Astrocyte (in vitro differentiated cells and primary cell): ENCODE measurements around the gene LIM2. TPM values are rescaled to one million over a fixed set of nuclear protein-coding genes. Genes with fewer than 3 reads are reported as not detected.

Source experiments
- DNase-seq: peaks from one replicate; pipeline ENCODE4 v3.0.0-alpha.2; 2010; ENCODE audit warnings: low read depth
- FAIRE-seq: peaks from 2 replicates; lab custom pipeline; 2011; peaks lifted over from hg19 to GRCh38; lab: Jason Lieb, UNC
- H2AFZ ChIP-seq: 2 replicates; pipeline ENCODE4 v1.6.0; 2012; ENCODE audit warnings: low read depth, low read length, inconsistent platforms
- H3K27ac ChIP-seq: 2 replicates; pipeline ENCODE4 v1.5.1; 2011; ENCODE audit warnings: low read depth, low read length, inconsistent platforms
- H3K27me3 ChIP-seq: 2 replicates; pipeline ENCODE4 v1.6.0; 2011; ENCODE audit warnings: low read length, inconsistent platforms; ENCODE audit not compliant: insufficient read depth
- H3K36me3 ChIP-seq: 2 replicates; pipeline ENCODE4 v1.5.1; 2011; ENCODE audit warnings: low read length, inconsistent platforms; ENCODE audit not compliant: insufficient read depth
- H3K4me1 ChIP-seq: 2 replicates; pipeline ENCODE4 v1.5.1; 2011; ENCODE audit warnings: low read length, inconsistent platforms; ENCODE audit not compliant: insufficient read depth
- H3K4me2 ChIP-seq: 2 replicates; pipeline ENCODE4 v1.6.0; 2012; ENCODE audit warnings: low read length, inconsistent platforms
- H3K4me3 ChIP-seq: 2 replicates; pipeline ENCODE4 v1.5.1; 2011; ENCODE audit warnings: low read depth, mild to moderate bottlenecking, low read length, inconsistent platforms; ENCODE audit not compliant: insufficient read depth
- H3K79me2 ChIP-seq: 2 replicates; pipeline ENCODE4 v1.6.0; 2012; ENCODE audit warnings: mild to moderate bottlenecking, low read length, inconsistent platforms; ENCODE audit not compliant: insufficient read depth
- H3K9ac ChIP-seq: 2 replicates; pipeline ENCODE4 v1.6.0; 2012; ENCODE audit warnings: mild to moderate bottlenecking, low read length, inconsistent platforms
- H3K9me3 ChIP-seq: 2 replicates; pipeline ENCODE4 v1.5.1; 2012; ENCODE audit warnings: low read depth, mild to moderate bottlenecking, low read length, inconsistent platforms; ENCODE audit not compliant: insufficient read depth
- H4K20me1 ChIP-seq: 2 replicates; pipeline ENCODE4 v1.6.0; 2012; ENCODE audit warnings: low read length, inconsistent platforms; ENCODE audit not compliant: insufficient read depth
- H3K27ac Mint-ChIP-seq: one replicate; pipeline ENCODE4 v1.8.0; 2021; ENCODE audit warnings: mild to moderate bottlenecking, mixed read lengths; ENCODE audit not compliant: unreplicated experiment
- H3K27me3 Mint-ChIP-seq: one replicate; pipeline ENCODE4 v1.8.0; 2021; ENCODE audit warnings: low read depth, mixed read lengths; ENCODE audit not compliant: unreplicated experiment
- H3K36me3 Mint-ChIP-seq: one replicate; pipeline ENCODE4 v1.8.0; 2021; ENCODE audit warnings: low read depth, mixed read lengths; ENCODE audit not compliant: unreplicated experiment
- H3K4me1 Mint-ChIP-seq: one replicate; pipeline ENCODE4 v1.8.0; 2021; ENCODE audit warnings: low read depth, mixed read lengths; ENCODE audit not compliant: unreplicated experiment
- H3K4me3 Mint-ChIP-seq: one replicate; pipeline ENCODE4 v1.8.0; 2021; ENCODE audit warnings: mild to moderate bottlenecking, moderate library complexity, mixed read lengths; ENCODE audit not compliant: unreplicated experiment
- H3K9me3 Mint-ChIP-seq: one replicate; pipeline ENCODE4 v1.8.0; 2021; ENCODE audit warnings: mild to moderate bottlenecking, mixed read lengths; ENCODE audit not compliant: unreplicated experiment
- EZH2 ChIP-seq: IDR thresholded peaks from 2 replicates; pipeline ENCODE4 v1.6.1; 2012; ENCODE audit warnings: mild to moderate bottlenecking, low read length, inconsistent platforms; ENCODE audit not compliant: insufficient read depth
- total RNA-seq: library from RNA; stranded (reverse); gene quantifications from 2 replicates; pipeline ENCODE4 v1.2.1, GENCODE V29; 2021
- TF ChIP-seq, protein P1 (sequence below): IDR thresholded peaks from 2 replicates; pipeline ENCODE4 v1.5.1; 2011; ENCODE audit warnings: low read depth, mild to moderate bottlenecking, inconsistent platforms, low read length, moderate library complexity; ENCODE audit not compliant: insufficient read depth

The LIM2 gene
- total RNA-seq, 1 donor from 2014 or later = not detected

DNA sequence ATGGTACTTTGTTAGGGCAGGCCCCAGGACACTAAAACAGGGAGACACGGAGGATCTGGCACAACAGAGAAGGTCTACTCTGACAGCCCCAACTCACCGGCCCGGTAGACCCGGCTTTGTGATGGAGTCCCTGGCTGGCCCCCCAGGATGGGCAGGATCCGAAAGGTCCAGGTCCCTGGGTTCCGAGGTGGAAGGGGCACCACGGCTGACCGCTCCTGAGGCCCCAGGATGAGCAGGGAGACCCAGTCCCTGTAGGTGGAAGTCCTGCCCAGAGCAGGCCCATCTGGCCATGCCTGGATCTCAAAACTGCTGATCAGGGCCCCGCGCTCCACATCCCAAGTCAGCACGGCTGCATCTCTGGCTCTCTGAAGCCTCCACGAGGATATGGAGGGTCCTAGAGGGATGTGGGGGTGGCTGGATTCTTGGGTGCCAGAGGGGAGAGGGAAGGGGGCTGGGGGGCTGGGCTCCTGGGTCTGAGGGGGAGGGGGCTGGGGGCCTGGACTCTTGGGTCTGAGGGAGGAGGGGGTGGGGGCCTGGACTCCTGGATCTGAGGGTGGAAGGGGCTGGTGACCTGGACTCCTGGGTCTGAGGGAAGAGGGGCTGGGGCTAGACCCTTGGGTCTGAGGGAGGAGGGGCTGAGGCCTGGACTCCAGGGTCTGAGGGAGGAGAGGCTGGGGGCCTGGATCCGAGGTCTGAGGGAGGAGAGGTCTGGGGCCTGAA lies 50.5 kb downstream of the LIM2 start:
- Histone ChIP-seq H3K79me2 (no peaks in the 10 kb centered on the region), H3K27ac (no peak overlapping the region), H3K9me3 (no peaks in the 10 kb centered on the region), H3K27me3 (no peaks in the 10 kb centered on the region), H3K4me2 (no peak overlapping the region), H3K4me1 (peaks cover 3% of the 10 kb centered on the region), H4K20me1 (no peaks in the 10 kb centered on the region), H2AFZ (no peak overlapping the region), H3K36me3 (no peaks in the 10 kb centered on the region), H3K9ac (no peak overlapping the region), H3K4me3 (no peak overlapping the region)
- Mint-ChIP-seq H3K9me3 (no peaks in the 10 kb centered on the region), H3K27ac (no peak overlapping the region), H3K4me1 (no peaks in the 10 kb centered on the region), H3K4me3 (no peak overlapping the region), H3K36me3 (peaks cover 10% of the 10 kb centered on the region), H3K27me3 (peaks cover 9% of the 10 kb centered on the region)
- TF ChIP-seq, protein P1, sequence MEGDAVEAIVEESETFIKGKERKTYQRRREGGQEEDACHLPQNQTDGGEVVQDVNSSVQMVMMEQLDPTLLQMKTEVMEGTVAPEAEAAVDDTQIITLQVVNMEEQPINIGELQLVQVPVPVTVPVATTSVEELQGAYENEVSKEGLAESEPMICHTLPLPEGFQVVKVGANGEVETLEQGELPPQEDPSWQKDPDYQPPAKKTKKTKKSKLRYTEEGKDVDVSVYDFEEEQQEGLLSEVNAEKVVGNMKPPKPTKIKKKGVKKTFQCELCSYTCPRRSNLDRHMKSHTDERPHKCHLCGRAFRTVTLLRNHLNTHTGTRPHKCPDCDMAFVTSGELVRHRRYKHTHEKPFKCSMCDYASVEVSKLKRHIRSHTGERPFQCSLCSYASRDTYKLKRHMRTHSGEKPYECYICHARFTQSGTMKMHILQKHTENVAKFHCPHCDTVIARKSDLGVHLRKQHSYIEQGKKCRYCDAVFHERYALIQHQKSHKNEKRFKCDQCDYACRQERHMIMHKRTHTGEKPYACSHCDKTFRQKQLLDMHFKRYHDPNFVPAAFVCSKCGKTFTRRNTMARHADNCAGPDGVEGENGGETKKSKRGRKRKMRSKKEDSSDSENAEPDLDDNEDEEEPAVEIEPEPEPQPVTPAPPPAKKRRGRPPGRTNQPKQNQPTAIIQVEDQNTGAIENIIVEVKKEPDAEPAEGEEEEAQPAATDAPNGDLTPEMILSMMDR = no peak
- TF ChIP-seq EZH2 = no peak
- DNase-seq (no peak), FAIRE-seq (no peak)

DNA sequence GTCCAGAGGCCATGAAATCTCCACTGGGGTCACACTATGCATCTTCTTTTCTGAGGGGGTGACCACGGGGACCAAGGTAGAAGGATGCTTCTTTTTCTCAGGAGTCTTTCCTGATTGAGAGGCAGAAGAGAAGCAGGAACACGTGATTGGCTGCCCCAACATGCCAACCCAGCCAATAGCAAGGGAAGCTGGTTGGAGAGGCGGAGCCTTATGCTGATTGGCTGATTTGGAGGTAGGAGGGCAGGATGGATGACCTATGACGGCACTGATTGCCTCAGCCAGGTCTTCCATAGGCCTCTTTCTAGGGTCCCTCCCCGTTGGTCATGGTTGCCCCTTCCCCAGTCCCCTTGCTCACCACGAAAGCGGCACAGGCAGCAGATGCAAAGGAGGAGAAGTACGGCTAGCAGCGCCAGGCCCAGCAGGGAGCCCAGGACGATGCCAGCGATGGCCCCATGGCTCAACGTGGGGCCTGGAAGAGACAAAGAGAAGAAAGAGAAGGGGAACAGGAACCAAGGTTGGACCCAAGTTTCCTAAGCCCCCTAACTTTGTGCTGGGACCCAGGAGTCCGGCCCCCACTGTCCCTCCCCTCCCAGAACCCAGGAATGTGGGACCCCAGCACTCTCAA lies 53.8 kb downstream of the LIM2 start:
- Histone ChIP-seq H3K36me3 (no peaks in the 10 kb centered on the region), H3K9ac (no peak overlapping the region), H3K27ac (no peak overlapping the region), H3K4me2 (no peak overlapping the region), H4K20me1 (no peaks in the 10 kb centered on the region), H3K27me3 (no peaks in the 10 kb centered on the region), H3K4me1 (no peaks in the 10 kb centered on the region), H3K9me3 (no peaks in the 10 kb centered on the region), H3K79me2 (no peaks in the 10 kb centered on the region), H3K4me3 (no peak overlapping the region), H2AFZ (no peak overlapping the region)
- TF ChIP-seq, protein P1 = no peak
- TF ChIP-seq EZH2 = no peak
- peaks cover 2% of the 10 kb centered on the region for H3K9me3 Mint-ChIP-seq
- H3K36me3 Mint-ChIP-seq = peaks cover 19% of the 10 kb centered on the region
- no peak for FAIRE-seq
- H3K4me3 Mint-ChIP-seq = no peak overlapping the region
- H3K27ac Mint-ChIP-seq = no peak overlapping the region
- no peaks in the 10 kb centered on the region for H3K4me1 Mint-ChIP-seq
- H3K27me3 Mint-ChIP-seq = no peaks in the 10 kb centered on the region
- no peak for DNase-seq

DNA sequence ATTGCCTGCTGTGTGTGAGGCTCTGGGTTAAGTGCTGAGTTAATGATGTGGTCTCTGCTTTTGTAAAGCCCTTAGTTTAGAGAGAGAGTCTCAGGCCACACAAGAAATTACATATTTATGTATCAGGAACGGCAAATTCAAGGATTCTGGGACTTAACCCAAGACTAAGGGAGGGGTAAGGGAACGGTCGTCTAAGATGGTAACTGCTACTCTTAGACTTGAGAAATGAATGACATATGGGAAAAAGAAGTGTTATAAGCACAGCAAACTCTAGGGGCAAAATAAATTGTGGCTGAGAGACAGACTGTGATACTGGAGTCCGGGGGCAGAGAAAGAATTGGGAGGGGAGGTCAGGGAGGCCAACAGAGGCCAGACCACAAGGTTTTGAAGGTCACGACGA lies 56.1 kb downstream of the LIM2 start:
- TF ChIP-seq EZH2 = no peak
- TF ChIP-seq, protein P1 = no peak
- Histone ChIP-seq H3K27ac (no peak overlapping the region), H3K4me3 (no peak overlapping the region), H3K9ac (no peak overlapping the region), H3K36me3 (no peaks in the 10 kb centered on the region), H3K4me1 (no peaks in the 10 kb centered on the region), H3K27me3 (no peaks in the 10 kb centered on the region), H4K20me1 (no peaks in the 10 kb centered on the region), H3K79me2 (no peaks in the 10 kb centered on the region), H3K4me2 (no peak overlapping the region), H3K9me3 (no peaks in the 10 kb centered on the region), H2AFZ (no peak overlapping the region)
- FAIRE-seq = no peak
- Mint-ChIP-seq H3K27me3 (peaks cover 4% of the 10 kb centered on the region), H3K36me3 (peaks cover 19% of the 10 kb centered on the region), H3K9me3 (peaks cover 4% of the 10 kb centered on the region), H3K4me1 (no peaks in the 10 kb centered on the region), H3K4me3 (no peak overlapping the region), H3K27ac (no peak overlapping the region)
- DNase-seq = no peak
